ENCODE results near the gene RGS18.
"Not testable (repeated sequence)": the region's sequence is repeated elsewhere in the genome, so short reads cannot be mapped to it uniquely, and the experiment has no call there.

The RGS18 gene, protein sequence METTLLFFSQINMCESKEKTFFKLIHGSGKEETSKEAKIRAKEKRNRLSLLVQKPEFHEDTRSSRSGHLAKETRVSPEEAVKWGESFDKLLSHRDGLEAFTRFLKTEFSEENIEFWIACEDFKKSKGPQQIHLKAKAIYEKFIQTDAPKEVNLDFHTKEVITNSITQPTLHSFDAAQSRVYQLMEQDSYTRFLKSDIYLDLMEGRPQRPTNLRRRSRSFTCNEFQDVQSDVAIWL

DNA sequence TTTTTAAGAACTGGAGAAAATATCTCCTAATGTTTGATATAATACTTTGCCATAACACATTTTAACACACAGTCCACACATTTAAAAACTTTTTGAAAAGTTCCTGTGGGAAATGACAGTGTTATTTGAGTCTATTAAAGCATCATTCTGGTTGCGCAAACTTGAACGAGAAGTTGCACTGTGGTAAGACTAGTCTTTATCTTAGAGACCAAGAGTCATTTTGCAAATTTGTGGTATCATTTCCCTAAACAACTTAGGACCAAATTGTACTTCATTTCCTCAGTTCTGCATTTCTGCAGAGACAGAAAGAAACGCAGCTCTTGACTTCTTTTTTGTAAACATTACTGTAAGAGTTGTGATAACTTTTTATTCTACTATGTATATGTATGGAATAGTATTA lies at the start of gene RGS18:
Gene RGS18, plus strand, starts transcription at position 282 of the 400 bp plus-strand sequence. CDS start 176 bp downstream, outside the sequence.
- DNase-seq (ENCODE audit: low read depth in 2 of 2) = no peak

DNA sequence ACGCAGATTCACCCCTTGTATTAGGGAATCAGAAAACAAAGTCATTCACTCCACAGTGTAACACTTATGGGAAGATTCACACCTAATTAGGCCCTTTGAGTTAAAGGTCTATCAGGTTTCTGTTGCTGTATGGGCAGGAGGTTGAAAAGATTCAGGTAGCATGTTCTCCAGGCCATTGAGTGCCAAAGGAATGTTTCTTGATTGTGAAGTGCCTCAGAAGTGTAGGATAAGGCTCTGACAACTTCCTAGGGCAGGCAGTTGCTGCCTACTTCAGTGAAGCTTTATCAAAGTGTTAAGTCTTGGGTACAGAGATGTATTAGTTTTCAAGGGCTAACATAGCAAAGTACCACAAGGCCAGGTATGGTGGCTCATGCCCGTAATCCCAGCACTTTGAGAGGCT lies 48.7 kb upstream of the RGS18 start:
- DNase-seq (ENCODE audit: low read depth in 2 of 2) = no peak

DNA sequence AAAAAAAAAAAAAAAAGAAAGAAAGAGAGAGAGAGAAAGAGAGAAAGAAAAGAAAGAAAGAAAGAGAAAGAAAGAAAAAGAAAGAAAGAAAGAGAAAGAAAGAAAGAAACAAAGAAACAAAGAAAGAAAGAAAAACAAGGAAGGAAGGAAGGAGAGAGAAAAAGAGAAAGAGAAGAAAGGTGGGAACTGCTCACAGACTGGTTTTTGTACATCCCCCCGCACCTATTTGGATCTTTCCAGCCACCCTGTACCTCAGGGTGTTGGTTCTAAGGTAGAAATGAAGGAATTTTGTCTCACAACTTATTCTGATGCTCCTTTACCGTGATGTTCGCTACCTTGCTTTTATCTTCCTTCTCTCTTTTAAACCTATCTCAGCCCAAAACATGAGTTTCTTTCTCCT lies 43.3 kb upstream of the RGS18 start:
- no peak for DNase-seq (ENCODE audit: low read depth in 2 of 2)

DNA sequence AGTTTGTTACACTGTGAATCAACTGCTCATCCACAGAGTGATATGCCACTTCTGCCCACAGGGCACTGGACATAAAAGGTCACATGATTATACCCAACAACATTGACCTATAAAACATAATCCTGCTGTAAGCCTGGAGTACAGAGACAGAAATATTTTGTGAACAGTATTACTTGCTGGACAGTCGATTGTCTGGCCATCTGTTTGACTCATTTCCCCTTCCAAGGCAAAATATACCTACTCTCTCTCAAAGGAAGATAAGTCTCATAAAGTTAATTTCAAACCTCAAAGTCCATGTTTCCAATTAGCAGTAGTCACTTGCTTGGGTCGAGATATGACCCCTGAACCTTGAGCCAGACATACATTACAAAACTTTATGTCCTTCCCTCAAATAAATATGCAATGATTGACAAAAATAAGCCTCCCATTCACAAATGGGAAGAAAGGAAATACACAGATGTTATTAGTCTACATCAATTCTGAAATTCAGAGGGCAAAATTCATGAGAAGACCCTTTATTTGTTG lies 39.3 kb upstream of the RGS18 start:
- no peak for DNase-seq (ENCODE audit: low read depth in 2 of 2)

DNA sequence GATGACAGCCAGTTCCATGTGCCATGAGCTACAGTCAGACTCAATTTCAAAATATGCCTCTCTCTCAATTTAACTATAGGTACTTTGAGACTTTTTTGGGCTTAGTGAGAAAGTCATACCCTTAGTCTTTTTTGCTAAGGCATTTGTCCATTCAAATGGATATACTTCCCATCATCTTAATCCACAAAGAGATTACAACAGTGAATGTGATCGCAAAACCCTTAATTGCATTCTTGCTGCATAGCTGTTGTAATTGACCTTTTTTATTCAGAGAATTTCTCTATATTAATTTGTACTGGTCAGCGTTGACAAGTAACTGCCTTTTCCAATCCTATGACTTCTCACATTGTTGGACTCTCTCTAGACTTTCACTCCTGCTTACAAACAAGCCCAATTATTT lies 38.6 kb upstream of the RGS18 start:
- DNase-seq (ENCODE audit: low read depth in 2 of 2) = no peak

DNA sequence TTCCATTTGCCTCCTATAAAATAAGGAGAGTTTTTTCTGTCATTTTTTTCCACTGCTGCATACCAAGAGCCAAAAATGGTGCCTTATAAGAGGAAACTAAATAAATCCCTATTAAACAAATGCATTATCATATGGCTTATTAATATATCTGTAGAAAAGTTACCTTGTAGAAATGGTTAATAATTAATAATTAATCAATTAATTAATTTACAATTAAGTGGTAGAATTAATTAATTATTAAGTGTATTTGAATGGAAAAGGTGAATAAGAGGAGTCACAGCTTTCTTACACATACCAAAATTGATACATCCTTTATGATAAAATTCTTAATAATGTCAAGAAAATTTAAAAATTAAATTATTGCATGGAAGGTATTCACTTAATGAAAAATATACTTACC lies 35.6 kb upstream of the RGS18 start:
- DNase-seq (ENCODE audit: low read depth in 2 of 2) = no peak

DNA sequence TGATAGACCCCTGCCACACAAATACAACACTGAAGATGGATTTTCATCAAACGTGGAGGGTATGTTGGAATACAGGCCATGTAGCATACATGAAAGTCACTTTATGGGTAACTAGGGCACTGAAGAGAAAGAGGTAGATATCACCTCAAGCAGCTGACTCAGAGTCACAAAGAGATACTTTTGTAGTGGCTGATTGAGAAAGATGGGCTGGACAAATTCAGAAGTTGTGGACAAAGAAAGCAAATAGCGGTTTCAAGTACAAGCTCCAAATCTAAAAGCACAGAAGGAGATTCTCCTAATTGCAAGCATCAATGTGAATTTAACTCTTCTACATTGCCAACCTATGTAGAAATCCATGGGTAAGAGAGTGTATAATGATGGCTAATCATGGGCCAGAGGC lies 35.0 kb upstream of the RGS18 start:
- DNase-seq (ENCODE audit: low read depth in 2 of 2) = no peak

DNA sequence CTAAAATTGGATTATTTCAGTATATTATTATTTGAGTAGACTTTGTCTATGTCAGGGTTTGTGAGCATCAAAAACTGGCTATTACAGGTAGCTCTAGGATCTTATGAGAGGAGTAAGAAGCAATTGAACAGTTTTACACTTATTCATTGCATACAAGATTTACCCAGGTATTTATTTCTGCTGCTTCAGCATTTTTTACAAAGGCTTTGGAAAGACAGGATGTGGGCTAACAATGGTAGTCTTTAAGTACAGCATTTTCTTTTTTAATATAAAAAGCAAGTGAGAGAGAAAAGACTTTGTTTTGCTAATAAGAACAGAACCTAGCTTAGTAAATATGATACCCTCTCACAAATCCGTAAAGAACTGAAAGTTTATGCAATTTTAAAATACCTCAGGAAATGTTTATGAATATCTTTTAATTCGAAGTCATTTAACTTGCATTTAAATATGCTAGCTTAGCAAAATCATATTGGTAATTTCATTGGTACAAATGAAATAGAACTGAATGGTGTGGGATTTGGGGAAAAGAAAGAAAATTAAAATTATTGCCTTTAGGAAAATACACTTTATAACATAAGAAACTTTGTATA lies 32.1 kb upstream of the RGS18 start:
- no peak for DNase-seq (ENCODE audit: low read depth in 2 of 2)

DNA sequence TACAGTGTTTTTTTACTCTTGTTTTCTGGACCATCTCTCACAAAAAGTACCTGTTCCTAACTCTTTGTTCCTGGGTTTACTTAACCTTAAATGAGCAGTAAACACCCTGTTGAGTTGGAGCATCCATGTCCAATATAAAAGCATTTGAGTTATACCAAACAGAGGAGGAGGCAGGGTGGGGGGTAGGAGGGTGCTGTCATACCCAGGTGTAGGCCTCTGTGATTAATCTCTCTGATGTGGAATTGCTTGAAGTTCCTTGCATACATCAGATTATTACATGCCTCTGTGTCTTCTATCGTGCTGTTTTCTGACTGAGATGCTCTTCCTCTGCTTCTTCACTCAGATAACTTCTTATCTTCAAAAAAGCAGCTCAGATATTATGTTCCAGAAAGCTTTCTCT lies 28.1 kb upstream of the RGS18 start:
- no peak for DNase-seq (ENCODE audit: low read depth in 2 of 2)

DNA sequence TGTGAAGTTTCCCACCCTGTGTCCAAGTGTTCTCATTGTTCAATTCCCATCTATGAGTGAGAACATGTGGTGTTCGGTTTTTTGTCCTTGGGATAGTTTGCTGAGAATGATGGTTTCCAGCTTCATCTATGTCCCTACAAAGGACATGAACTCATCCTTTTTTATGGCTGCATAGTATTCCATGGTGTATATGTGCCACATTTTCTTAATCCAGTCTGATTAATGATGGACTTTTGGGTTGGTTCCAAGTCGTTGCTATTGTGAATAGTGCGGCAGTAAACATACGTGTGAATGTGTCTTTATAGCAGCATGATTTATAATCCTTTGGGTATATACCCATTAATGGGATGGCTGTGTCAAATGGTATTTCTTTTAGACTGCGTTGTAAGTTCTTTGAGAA lies 27.4 kb upstream of the RGS18 start:
- DNase-seq (ENCODE audit: low read depth in 2 of 2) = not testable (repeated sequence)

DNA sequence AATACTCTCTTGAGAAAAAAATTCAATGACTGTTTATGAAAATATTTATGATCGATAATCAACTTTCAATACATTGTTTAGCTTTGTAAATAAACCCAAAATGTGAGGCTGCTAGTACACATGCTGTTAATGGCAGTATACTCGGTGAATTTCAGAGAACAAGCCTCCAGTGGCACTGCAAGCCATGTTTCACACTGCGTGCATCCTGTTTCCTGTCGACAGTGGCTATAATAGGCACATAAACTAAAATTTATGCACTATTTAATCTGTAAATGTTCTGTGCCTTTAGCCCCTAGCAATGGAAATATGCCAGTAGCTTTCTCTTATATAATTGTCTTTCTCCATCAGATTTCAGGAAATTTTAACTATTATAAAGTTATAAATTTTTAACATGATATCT lies 26.3 kb upstream of the RGS18 start:
- DNase-seq (ENCODE audit: low read depth in 2 of 2) = no peak

DNA sequence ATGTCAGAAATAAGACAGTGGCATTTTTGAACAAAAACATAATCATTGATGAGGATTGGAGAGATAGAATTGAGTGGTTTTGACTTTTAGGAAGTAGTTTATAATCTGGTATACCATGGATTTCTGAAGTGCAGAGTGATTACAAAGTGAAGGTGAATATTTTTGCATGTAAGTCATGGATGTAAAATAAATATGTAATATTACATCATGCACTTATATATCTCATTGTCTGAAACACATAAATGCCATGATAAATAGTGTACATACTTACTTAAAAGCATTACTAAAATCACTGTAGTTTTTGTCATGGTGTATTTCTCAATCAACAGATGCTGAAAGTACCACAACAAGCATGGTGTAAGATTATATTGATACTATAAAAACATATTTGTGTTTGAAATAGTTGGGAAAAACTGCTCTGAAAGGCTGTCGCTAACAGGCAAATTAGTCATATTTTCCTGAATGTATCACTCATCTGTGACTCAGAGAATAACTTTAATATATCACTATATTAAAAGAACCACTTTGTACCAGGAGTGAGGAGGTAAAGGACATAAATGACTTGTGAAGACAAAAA lies 24.8 kb upstream of the RGS18 start:
- no peak for DNase-seq (ENCODE audit: low read depth in 2 of 2)

DNA sequence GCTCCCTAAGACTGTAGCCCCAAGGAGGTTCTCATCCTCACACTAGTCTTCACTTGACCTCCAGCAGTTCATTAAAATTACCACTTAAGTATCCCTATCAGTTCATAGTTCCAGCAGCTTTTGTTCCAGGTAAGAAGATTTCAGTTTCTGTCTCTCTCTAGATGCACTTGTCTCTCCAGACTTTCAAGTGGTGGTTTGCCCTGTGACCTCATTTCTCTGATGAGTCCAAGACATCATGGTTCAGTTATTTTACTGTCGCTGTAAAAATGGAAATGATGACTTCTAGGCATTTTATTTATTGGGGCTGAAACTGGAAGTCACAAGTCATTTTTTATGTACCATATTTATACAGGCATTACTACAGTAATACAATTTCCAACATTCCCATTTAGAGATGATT lies 17.9 kb upstream of the RGS18 start:
- DNase-seq (ENCODE audit: low read depth in 2 of 2) = no peak

DNA sequence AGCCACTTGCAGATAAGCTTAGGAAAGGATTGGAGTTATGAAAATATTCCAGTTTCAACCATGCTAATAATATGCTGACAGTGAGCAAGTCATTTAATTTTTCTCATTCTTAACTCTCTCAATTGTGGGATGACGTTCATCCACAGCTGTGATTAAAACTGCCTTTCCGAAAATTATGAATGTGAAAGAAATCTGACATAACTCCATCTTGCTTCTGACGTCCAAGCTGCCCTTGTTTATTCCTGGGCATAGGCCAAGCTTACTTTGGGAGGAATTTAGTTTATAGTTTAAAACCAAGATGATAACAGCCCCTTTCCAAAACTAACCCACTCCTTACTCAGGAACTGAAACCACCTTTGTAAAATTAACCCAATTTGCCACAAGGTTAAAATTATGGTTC lies 11.0 kb upstream of the RGS18 start:
- DNase-seq (ENCODE audit: low read depth in 2 of 2) = no peak

DNA sequence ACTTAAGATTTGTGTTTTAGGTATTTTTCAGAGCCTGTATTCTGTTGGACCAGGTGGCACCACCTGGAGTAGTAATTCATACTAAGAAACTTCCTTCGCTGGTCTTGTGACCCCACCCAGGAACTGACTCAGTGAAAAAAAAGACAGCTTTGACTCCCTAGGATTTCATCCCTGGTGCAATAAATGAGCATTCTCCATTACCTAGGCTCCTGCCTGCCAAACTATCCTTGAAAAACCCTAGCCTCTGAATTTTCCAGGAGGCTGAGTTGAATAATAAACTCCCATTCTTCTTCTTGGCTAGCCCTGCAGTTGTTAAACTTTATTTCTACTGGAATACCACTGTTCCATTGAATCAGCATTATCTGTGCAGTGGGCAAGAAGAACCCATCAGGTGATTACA lies 10.6 kb upstream of the RGS18 start:
- DNase-seq (ENCODE audit: low read depth in 2 of 2) = no peak

DNA sequence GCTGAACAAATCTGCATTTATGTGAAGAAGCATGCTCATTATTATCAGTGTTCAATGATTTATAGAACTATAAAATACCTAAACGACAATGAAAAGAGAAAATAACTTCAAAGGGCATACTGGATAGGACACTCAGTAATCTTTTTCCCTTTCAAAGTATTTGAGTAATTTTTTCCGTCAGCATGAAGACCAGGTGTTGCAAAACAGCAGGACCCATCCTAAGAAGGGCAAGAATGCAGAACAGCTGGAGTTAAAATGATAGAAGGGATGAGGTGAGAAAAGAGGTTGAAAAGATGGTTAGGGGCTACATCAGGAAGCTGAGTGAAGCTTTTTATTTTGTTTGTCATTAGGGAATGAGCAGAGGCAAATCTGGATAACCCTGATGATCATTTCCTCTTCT lies 7.1 kb upstream of the RGS18 start:
- no peak for DNase-seq (ENCODE audit: low read depth in 2 of 2)

DNA sequence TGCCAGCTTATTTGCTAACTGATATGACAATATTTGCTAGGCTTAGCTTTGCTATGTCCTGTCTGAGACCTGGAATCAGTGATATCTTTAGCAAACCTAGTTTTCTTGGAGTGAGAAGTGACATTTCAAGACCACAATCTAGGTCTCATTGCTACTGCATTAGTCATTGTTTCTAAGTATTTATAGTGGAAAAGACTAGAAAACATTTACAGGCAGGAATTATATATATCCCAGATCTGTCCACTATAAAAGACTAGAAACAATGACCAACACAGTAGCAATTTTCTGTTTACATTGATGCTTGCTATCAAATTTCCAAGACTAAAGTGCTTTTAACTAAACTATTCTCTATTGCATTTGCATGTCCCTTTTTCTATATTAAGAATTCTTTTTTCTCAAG lies 5.0 kb upstream of the RGS18 start:
- no peak for DNase-seq (ENCODE audit: low read depth in 2 of 2)

DNA sequence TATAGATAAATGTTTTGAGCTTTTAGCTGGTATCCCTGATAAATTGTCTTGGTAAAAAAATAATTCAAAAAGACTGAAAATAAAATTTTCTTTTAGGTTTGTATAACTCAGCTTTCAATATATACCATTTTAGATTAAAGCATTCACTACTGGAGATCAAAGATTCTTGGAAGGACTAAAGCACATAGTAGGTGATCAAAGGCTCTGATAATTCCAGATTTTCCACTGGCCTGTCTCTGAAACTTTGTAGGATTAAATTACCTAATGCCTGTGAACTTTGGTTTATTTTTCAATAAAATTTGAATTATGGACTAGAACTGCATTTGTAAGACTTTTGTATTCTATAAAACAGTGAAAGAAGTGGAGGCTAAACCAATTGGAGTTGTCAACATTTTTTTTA lies 1.2 kb upstream of the RGS18 start:
- no peak for DNase-seq (ENCODE audit: low read depth in 2 of 2)

DNA sequence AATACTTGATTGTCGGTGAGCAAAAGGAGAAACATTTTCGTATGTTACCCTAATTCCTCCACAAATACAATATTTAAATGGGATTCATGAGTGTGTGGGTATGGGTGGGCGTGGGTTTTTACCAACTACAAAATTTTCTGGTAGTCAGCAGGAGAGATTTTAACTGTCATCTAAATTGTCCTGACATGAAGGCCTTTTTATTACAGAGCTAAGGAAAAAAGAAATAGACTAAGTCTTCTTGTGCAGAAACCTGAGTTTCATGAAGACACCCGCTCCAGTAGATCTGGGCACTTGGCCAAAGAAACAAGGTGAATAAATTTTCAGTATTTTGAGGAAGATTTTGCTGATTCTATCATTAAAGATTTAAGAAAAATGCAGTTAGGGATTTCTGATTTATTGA lies 752 bp downstream of the RGS18 start:
- DNase-seq (ENCODE audit: low read depth in 2 of 2) = no peak

DNA sequence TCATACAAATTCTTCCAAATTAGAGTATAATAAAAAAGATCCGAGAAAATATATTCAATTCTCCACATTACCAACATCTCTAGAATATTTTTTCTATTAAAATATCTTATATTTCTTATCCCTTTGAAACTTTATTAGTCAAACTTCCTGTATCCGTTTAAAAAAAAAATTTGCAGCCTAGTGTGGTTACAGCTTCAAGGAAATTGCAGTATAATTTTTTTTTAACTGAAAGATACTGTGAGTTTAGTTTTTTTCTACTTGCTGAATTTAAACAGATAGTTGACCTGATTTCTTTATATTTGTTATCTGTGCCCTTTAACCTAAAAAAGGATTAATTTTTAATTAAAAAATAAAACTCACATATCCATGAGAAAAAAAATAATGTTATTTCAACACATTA lies 1.5 kb downstream of the RGS18 start:
- DNase-seq (ENCODE audit: low read depth in 2 of 2) = no peak

DNA sequence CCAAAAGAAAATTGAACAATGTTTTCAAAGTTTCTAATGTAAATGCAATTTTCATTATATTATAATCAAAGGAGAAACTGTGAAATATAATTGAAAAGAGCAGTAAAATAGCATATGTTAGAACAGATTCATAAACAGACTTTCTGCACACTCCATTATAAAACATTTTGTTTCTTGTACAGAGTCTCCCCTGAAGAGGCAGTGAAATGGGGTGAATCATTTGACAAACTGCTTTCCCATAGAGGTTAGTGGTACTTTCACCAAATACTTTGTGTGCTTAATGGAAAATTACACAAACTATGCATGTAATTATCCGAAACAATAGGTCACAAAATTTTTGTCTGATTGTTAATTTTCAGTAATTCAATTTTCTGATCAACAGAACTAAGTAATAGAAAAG lies 1.9 kb downstream of the RGS18 start:
- no peak for DNase-seq (ENCODE audit: low read depth in 2 of 2)

DNA sequence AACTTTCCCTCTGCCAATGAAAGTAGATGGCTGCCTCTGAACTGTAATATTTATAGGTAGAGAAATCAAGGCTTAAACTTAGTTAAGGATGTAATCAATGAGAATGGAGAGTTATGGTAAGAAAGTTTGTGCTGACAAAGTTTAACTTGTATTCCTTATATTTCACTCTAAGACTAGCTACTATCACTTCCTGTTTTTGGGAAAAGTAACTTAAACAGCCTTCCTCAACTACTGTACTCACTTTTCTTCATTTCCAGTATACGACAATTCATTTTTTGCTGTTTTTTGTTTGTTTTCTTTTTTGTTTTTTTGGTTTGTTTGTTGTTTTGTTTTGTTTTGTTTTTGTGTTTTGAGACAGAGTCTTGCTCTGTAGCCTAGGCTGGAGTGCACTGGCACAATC lies 3.7 kb downstream of the RGS18 start:
- no peak for DNase-seq (ENCODE audit: low read depth in 2 of 2)

DNA sequence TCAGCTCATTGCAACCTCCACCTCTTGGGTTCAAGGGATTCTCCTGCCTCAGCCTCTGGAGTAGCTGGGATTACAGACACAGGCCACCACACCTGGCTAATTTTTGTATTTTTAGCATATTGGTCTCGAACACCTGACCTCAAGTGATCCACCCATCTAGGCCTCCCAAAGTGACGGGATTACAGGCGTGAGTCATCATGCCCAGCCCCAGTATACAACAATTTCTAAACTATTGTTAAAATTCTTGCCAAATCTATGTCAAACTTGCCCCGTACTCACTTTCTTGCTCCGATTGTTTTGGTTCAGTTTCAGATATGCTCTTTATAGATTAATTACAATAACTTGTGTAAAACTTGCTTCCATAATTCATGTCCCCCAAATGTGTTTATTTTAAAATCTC lies 4.1 kb downstream of the RGS18 start:
- DNase-seq (ENCODE audit: low read depth in 2 of 2) = no peak

DNA sequence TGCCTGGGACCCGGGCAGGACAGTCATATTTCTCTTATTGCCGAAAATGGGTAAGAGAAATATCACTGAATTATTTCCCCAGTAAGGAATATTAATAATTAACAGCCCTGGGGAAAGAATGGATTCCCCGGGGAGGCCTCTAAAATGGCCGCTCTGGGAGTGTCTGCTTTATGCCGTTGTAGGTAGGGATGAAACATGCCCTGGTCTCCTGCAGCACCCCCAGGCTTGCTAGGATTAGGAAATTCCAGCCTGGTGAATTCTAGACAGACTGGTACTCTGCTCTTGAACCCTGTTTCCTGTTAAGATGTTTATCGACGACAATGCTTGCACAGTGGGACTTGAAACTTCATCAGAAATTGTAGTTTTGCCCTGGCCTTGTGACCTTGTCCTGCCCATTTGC lies 6.7 kb downstream of the RGS18 start:
- DNase-seq (ENCODE audit: low read depth in 2 of 2) = not testable (repeated sequence)
